Esophagus (tissue), 2 donors: ENCODE results near the gene XPNPEP1. TPM values are rescaled to one million over a fixed set of nuclear protein-coding genes. Genes with fewer than 3 reads are reported as not detected.
A peak's percentile ranks its signal among the peaks of the same experiment; 100 is the strongest.

ENCODE experiments used
- H3K27ac ChIP-seq, 2 donors: one replicate each; pipeline ENCODE4 v1.5.1; 2013; ENCODE audit warnings: low read depth in 2 of 2, mild to moderate bottlenecking in 2 of 2, inconsistent platforms in 1 of 2, low read length in 1 of 2, moderate library complexity in 1 of 2
- H3K27me3 ChIP-seq, 2 donors: one replicate each; pipeline ENCODE4 v1.6.1; 2013; ENCODE audit warnings: low read length in 2 of 2, control low read depth in 1 of 2, mild to moderate bottlenecking in 1 of 2; ENCODE audit not compliant: insufficient read depth in 2 of 2, control insufficient read depth in 1 of 2
- H3K36me3 ChIP-seq, 2 donors: one replicate each; pipeline ENCODE4 v1.6.1; 2013; ENCODE audit warnings: low read length in 1 of 2; ENCODE audit not compliant: control insufficient read depth in 2 of 2, insufficient read depth in 2 of 2
- H3K4me1 ChIP-seq, 2 donors: one replicate each; pipeline ENCODE4 v1.6.1; 2013; ENCODE audit warnings: low read length in 1 of 2; ENCODE audit not compliant: control insufficient read depth in 2 of 2, insufficient read depth in 2 of 2
- H3K4me3 ChIP-seq, 2 donors: one replicate each; pipeline ENCODE4 v1.5.1; 2013; ENCODE audit warnings: low read length in 2 of 2, mild to moderate bottlenecking in 2 of 2, low read depth in 1 of 2, moderate library complexity in 1 of 2
- H3K9me3 ChIP-seq, 2 donors: one replicate each; pipeline ENCODE4 v1.6.1; 2013; ENCODE audit warnings: mild to moderate bottlenecking in 2 of 2, low read depth in 1 of 2, low read length in 1 of 2, moderate library complexity in 1 of 2; ENCODE audit not compliant: control insufficient read depth in 2 of 2, insufficient read depth in 1 of 2
- WGBS, 2 donors: extraction: QIAGEN DNeasy Blood & Tissue Kit; methylation state at CpG; one replicate each; pipeline ENCODE4 v1.1.7; 2013; 5-methylcytosine and 5-hydroxymethylcytosine counted together
- polyA plus RNA-seq, 2 donors: library from polyadenylated mRNA; stranded (reverse); fragments of 200-250 nt; gene quantifications; one replicate each; pipeline ENCODE4 v1.2.3, GENCODE V29; 2013
- donor health status: healthy with polysubstance abuse.
- donor health status: Bipolar disorder and iron deficiency.

Gene XPNPEP1
- polyA plus RNA-seq, 2 donors: 11.3 to 29.3 TPM

GRCh38 chr10:109937460-109938065 is 14.3 kb upstream of the XPNPEP1 start:
- 88 to 94% methylated on average over 6 of the region's 6 CpGs for WGBS, 2 donors
- Histone ChIP-seq H3K27me3 (no peaks in the 10 kb centered on the region), H3K36me3 (no peaks in the 10 kb centered on the region), H3K4me3 (no peak overlapping the region), H3K4me1 (no peaks in the 10 kb centered on the region), H3K9me3 (no peaks in the 10 kb centered on the region), H3K27ac (no peak overlapping the region)

DNA sequence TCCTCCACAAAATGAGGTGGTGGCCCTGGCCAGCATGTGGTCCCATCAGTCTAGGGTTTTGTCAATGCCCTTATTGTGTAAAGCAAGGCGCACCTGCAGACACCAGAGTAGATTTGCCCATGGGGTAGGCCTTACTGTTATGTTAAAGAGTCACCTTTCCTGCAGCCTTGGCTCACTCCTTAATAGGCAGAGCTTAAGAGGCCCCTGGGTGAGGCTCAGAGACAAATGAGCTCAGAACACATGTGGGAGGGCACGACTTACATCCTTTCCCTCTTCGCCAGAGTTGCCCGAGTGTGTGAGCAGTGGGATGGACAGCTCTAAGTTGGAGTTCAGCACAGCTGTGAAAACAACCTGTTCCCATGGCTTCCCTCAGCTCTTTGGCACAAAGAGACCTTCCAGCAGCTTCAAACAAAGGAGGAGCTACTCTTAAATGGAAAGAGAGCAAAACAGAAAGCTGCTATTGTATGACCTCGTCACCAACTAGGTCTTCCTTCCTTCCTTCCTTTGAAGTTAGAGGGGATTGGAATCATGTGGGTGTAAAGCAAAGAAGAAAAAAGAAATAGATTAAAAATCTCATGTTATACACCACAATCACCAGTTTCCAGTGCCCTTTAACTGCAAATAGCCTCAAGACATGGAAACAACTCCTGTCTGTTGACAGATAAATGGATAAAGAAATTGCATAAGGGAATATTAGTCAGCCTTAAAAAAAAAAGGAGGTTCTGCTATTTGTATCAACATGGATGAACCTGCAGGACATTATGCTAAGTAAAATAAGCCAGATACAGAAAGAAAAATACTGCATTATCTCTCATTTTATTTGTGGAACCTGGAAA is 11.9 kb upstream of the XPNPEP1 start:
- Histone ChIP-seq H3K27me3 (no peaks in the 10 kb centered on the region), H3K4me1 (no peaks in the 10 kb centered on the region), H3K27ac (peak overlapping the region in 1 of 2 donors; percentile 28), H3K4me3 (no peak overlapping the region), H3K9me3 (no peaks in the 10 kb centered on the region), H3K36me3 (no peaks in the 10 kb centered on the region)
- WGBS, 2 donors: 38 to 41% methylated on average over 5 of the region's 5 CpGs

DNA sequence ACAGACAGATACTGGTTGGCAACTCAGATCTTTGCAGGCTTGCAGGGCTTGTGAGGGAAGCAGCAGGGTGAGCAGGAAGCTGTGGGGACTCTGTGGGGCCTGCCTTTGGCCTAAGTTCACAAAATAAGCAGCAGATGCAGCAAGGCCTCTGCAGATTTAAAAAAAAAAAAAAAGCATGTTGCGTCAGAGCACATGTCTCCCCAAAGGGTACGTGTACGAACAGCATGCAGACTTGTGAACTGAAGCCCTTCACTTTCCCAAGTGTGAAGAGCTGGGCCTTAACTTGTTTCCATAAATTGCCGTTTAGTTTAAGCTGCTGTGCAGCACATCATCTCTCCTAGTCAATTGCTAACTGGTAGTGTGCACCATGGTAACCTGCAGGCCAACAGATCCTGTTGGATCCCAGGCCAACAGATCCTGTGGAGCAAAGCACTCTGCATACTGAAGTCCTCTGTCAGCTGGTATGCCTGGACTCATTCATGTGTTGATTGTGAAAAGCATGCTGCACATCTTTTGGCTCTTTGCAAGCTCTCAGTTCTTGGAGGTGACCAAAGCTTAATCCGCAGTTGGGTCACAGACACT is 10.8 kb upstream of the XPNPEP1 start:
- no peak overlapping the region for H3K27ac ChIP-seq
- no peaks in the 10 kb centered on the region for H3K9me3 ChIP-seq
- no peak overlapping the region for H3K4me3 ChIP-seq
- no peaks in the 10 kb centered on the region for H3K36me3 ChIP-seq
- 52 to 72% methylated on average over 5 of the region's 5 CpGs for WGBS, 2 donors
- no peaks in the 10 kb centered on the region for H3K27me3 ChIP-seq
- no peaks in the 10 kb centered on the region for H3K4me1 ChIP-seq

DNA sequence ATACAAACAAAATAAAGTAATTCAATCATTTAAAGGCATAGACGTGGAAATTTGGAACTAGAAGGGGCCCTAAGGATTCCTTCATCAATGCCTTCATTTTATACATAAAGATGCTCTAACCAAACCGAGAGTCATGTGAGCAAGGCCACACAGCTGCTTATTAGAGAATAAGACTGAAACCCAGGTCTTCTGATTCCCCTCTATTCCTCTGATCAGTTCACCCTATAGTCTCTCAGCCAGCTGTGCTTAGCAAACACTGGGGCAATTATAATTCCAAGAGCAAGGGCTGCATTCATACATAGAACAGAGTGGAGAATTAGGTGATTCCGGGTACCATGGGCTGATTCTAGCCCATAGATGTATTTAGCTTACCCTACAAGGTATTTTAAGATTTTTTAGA is 9.7 kb upstream of the XPNPEP1 start:
- H3K27ac ChIP-seq: no peak overlapping the region
- H3K4me3 ChIP-seq: no peak overlapping the region
- H3K4me1 ChIP-seq: no peaks in the 10 kb centered on the region
- 89 to 97% methylated on average over 3 of the region's 3 CpGs for WGBS, 2 donors
- no peaks in the 10 kb centered on the region for H3K27me3 ChIP-seq
- no peaks in the 10 kb centered on the region for H3K9me3 ChIP-seq
- H3K36me3 ChIP-seq: no peaks in the 10 kb centered on the region

DNA sequence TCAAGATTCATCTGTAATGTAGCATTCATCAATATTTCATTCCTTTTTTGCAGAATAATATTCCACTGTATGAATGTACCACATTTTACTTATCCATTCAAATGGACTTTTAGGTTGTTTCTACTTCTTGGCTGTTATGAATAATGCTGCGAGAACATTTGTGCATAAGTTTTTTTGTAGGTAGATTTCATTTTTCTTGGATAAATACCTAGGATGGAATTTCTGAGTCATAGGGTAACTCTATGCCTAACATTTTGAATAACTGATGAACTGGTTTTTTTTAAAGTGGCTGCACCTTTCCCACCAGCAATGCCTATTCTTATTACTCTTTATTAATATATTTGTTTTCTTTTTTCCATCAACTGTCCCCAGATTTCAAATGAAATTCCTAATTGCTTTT is 9.1 kb upstream of the XPNPEP1 start:
- 78 to 81% methylated on average over 1 of the region's 1 CpG for WGBS, 2 donors
- Histone ChIP-seq H3K4me1 (no peaks in the 10 kb centered on the region), H3K36me3 (no peaks in the 10 kb centered on the region), H3K27ac (no peak overlapping the region), H3K27me3 (no peaks in the 10 kb centered on the region), H3K4me3 (no peak overlapping the region), H3K9me3 (no peaks in the 10 kb centered on the region)

GRCh38 chr10:109931163-109931562 is 7.9 kb upstream of the XPNPEP1 start:
- no peak overlapping the region for H3K27ac ChIP-seq
- H3K27me3 ChIP-seq: no peaks in the 10 kb centered on the region
- 93 to 97% methylated on average over 1 of the region's 1 CpG for WGBS, 2 donors
- no peak overlapping the region for H3K4me3 ChIP-seq
- H3K36me3 ChIP-seq: no peaks in the 10 kb centered on the region
- no peaks in the 10 kb centered on the region for H3K4me1 ChIP-seq
- H3K9me3 ChIP-seq: no peaks in the 10 kb centered on the region

DNA sequence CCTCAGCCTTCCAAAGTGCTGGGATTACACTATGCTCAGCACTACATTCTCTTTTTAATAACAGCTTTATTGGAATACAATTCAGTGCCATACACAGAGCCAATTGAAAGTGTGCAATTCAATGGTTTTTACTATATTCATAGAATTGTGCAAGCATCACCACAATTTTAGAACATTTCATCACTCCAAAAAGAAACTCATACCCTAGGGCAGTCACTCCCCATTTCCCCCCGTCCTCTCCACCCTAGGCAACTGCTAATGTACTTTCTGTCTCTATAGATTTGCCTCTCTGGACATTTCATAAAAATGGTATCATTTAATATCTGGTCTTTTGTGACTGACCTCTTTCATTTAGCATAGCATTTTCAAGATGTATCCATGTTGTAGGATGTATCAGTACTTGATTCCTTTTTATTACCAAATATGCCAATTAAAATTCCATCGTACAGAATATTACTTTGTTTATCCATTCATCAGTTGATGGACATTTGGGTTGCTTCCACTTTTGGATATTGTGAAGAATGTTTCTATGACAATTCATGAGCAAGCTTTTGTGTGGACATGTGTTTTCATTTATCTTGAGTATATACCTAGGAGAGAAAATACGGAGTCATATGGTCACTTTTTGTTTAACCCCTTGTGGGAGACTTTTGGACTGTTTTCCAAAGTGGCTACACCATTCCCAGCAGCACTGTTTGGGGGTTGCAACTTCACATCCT is 6.3 kb upstream of the XPNPEP1 start:
- Histone ChIP-seq H3K27me3 (no peaks in the 10 kb centered on the region), H3K4me1 (no peaks in the 10 kb centered on the region), H3K27ac (no peak overlapping the region), H3K4me3 (no peak overlapping the region), H3K9me3 (no peaks in the 10 kb centered on the region), H3K36me3 (no peaks in the 10 kb centered on the region)
- WGBS, 2 donors: 57 to 67% methylated on average over 3 of the region's 3 CpGs

DNA sequence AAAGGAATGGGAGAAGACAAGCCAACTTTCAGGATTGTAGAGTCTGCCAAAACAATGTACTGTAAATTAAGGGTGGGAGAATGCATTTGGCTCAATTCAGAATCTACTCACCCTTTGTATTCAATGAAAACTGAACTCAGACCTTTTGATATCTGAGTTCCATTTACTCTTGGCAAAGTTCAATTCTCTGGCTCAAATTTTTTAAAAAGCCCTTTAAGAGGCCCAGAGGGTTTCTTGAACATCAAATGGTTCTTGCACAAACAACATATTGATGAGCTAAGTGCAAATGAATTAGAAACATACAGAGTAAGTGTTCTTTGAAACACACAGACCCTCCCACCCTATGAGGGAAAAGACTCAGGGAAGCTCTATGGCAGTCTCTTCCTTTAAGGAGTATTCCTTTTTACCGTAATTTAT is 5.2 kb upstream of the XPNPEP1 start:
- no peaks in the 10 kb centered on the region for H3K4me1 ChIP-seq
- no peak overlapping the region for H3K27ac ChIP-seq
- no peaks in the 10 kb centered on the region for H3K27me3 ChIP-seq
- WGBS, 2 donors: 69 to 87% methylated on average over 1 of the region's 1 CpG
- H3K4me3 ChIP-seq: no peak overlapping the region
- no peaks in the 10 kb centered on the region for H3K36me3 ChIP-seq
- no peaks in the 10 kb centered on the region for H3K9me3 ChIP-seq

- Histone ChIP-seq H3K27me3 (no peaks in the 10 kb centered on the region), H3K27ac (no peak overlapping the region), H3K4me1 (peaks cover 0 to 5% of the 10 kb centered on the region in 2 donors), H3K9me3 (no peaks in the 10 kb centered on the region), H3K36me3 (no peaks in the 10 kb centered on the region), H3K4me3 (no peak overlapping the region)
- WGBS, 2 donors: 73 to 82% methylated on average over 2 of the region's 2 CpGs
These were observed 3.5 kb upstream of the XPNPEP1 start for GRCh38 chr10:109926825-109927224.
